ENCODE results near the gene CD81.

Gene CD81

GRCh38 chr11:2380807-2381350 lies 3.8 kb downstream of the CD81 start:
- ATAC-seq, result no peak

DNA sequence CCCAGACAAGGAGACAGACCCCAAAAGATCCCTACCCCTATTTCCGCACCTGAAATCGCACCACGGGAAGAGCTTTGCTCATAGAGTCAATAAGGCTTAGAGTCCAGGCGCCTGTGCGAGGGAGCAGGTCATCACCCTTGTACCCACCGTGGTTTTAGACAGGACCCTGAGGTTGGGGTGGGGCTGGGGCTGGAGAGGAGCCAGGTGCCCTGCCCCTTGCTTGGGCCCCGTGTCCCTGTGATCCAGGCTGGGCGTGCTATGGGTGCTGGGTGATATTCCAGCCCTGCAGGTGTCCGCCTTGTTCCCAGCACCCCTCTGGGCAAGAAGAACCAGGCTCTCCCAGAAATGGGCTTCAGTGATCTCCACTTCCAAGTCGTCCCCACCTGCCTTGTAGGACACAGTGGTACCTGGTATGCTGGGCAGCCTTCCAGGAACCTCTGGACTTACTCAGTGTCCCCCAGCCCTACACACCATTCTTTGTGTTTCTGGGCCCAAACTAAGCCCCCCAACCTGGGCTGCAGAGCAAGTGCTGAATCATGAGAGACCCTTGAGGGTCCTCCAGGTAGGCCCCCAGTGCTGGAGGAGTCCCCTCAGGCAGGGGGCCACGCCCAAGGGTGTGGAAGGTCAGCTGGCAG lies 4.5 kb downstream of the CD81 start:
- ATAC-seq, result no peak
- TF ChIP-seq, protein P1, sequence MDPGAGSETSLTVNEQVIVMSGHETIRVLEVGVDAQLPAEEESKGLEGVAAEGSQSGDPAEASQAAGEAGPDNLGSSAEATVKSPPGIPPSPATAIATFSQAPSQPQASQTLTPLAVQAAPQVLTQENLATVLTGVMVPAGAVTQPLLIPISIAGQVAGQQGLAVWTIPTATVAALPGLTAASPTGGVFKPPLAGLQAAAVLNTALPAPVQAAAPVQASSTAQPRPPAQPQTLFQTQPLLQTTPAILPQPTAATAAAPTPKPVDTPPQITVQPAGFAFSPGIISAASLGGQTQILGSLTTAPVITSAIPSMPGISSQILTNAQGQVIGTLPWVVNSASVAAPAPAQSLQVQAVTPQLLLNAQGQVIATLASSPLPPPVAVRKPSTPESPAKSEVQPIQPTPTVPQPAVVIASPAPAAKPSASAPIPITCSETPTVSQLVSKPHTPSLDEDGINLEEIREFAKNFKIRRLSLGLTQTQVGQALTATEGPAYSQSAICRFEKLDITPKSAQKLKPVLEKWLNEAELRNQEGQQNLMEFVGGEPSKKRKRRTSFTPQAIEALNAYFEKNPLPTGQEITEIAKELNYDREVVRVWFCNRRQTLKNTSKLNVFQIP (CRISPR knock-in tag; IDR thresholded peaks at IDR 0.05; ENCODE audit: borderline replicate concordance, low read depth), result no peak
- no peak for TF ChIP-seq CSDC2 (CRISPR knock-in tag; IDR thresholded peaks at IDR 0.05)
- TF ChIP-seq, protein P2, sequence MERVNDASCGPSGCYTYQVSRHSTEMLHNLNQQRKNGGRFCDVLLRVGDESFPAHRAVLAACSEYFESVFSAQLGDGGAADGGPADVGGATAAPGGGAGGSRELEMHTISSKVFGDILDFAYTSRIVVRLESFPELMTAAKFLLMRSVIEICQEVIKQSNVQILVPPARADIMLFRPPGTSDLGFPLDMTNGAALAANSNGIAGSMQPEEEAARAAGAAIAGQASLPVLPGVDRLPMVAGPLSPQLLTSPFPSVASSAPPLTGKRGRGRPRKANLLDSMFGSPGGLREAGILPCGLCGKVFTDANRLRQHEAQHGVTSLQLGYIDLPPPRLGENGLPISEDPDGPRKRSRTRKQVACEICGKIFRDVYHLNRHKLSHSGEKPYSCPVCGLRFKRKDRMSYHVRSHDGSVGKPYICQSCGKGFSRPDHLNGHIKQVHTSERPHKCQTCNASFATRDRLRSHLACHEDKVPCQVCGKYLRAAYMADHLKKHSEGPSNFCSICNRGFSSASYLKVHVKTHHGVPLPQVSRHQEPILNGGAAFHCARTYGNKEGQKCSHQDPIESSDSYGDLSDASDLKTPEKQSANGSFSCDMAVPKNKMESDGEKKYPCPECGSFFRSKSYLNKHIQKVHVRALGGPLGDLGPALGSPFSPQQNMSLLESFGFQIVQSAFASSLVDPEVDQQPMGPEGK (CRISPR knock-in tag; IDR thresholded peaks at IDR 0.05; ENCODE audit: borderline replicate concordance), result no peak
- no peak for TF ChIP-seq ZC3H10 (CRISPR knock-in tag; IDR thresholded peaks at IDR 0.05)
- no peak for TF ChIP-seq PPARA (CRISPR knock-in tag; IDR thresholded peaks at IDR 0.05; ENCODE audit: borderline replicate concordance)
- no peak for TF ChIP-seq ZFP30 (CRISPR knock-in tag; IDR thresholded peaks at IDR 0.05)
- TF ChIP-seq TCF4 (CRISPR knock-in tag; IDR thresholded peaks at IDR 0.05; ENCODE audit: borderline replicate concordance), result no peak
- no peak for TF ChIP-seq ZNF565 (CRISPR knock-in tag; conservative IDR thresholded peaks at IDR 0.05; ENCODE audit: low read depth)
- no peak for TF ChIP-seq ESRRG (CRISPR knock-in tag; IDR thresholded peaks at IDR 0.05)
- TF ChIP-seq, protein P3, sequence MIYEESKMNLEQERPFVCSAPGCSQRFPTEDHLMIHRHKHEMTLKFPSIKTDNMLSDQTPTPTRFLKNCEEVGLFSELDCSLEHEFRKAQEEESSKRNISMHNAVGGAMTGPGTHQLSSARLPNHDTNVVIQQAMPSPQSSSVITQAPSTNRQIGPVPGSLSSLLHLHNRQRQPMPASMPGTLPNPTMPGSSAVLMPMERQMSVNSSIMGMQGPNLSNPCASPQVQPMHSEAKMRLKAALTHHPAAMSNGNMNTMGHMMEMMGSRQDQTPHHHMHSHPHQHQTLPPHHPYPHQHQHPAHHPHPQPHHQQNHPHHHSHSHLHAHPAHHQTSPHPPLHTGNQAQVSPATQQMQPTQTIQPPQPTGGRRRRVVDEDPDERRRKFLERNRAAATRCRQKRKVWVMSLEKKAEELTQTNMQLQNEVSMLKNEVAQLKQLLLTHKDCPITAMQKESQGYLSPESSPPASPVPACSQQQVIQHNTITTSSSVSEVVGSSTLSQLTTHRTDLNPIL (CRISPR knock-in tag; IDR thresholded peaks at IDR 0.05; ENCODE audit: low read depth), result no peak
- no peak for TF ChIP-seq OSR1 (CRISPR knock-in tag; IDR thresholded peaks at IDR 0.05)
- no peak for TF ChIP-seq BACH2 (CRISPR knock-in tag; IDR thresholded peaks at IDR 0.05; ENCODE audit: borderline replicate concordance)
- no peak for TF ChIP-seq ZNF8 (CRISPR knock-in tag; IDR thresholded peaks at IDR 0.05)
- TF ChIP-seq GLIS3 (CRISPR knock-in tag; IDR thresholded peaks at IDR 0.05), result no peak
- no peak for TF ChIP-seq TOX (CRISPR knock-in tag; IDR thresholded peaks at IDR 0.05; ENCODE audit: borderline replicate concordance)
- TF ChIP-seq ZNF70 (CRISPR knock-in tag; IDR thresholded peaks at IDR 0.05), result no peak
- TF ChIP-seq, protein P4, sequence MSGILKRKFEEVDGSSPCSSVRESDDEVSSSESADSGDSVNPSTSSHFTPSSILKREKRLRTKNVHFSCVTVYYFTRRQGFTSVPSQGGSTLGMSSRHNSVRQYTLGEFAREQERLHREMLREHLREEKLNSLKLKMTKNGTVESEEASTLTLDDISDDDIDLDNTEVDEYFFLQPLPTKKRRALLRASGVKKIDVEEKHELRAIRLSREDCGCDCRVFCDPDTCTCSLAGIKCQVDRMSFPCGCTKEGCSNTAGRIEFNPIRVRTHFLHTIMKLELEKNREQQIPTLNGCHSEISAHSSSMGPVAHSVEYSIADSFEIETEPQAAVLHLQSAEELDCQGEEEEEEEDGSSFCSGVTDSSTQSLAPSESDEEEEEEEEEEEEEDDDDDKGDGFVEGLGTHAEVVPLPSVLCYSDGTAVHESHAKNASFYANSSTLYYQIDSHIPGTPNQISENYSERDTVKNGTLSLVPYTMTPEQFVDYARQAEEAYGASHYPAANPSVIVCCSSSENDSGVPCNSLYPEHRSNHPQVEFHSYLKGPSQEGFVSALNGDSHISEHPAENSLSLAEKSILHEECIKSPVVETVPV (CRISPR knock-in tag; IDR thresholded peaks at IDR 0.05), result no peak
- TF ChIP-seq, protein P5, sequence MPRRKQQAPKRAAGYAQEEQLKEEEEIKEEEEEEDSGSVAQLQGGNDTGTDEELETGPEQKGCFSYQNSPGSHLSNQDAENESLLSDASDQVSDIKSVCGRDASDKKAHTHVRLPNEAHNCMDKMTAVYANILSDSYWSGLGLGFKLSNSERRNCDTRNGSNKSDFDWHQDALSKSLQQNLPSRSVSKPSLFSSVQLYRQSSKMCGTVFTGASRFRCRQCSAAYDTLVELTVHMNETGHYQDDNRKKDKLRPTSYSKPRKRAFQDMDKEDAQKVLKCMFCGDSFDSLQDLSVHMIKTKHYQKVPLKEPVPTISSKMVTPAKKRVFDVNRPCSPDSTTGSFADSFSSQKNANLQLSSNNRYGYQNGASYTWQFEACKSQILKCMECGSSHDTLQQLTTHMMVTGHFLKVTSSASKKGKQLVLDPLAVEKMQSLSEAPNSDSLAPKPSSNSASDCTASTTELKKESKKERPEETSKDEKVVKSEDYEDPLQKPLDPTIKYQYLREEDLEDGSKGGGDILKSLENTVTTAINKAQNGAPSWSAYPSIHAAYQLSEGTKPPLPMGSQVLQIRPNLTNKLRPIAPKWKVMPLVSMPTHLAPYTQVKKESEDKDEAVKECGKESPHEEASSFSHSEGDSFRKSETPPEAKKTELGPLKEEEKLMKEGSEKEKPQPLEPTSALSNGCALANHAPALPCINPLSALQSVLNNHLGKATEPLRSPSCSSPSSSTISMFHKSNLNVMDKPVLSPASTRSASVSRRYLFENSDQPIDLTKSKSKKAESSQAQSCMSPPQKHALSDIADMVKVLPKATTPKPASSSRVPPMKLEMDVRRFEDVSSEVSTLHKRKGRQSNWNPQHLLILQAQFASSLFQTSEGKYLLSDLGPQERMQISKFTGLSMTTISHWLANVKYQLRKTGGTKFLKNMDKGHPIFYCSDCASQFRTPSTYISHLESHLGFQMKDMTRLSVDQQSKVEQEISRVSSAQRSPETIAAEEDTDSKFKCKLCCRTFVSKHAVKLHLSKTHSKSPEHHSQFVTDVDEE (CRISPR knock-in tag; IDR thresholded peaks at IDR 0.05), result no peak
- no peak for TF ChIP-seq ZFP3 (CRISPR knock-in tag; IDR thresholded peaks at IDR 0.05)
- no peak for TF ChIP-seq ISL1 (CRISPR knock-in tag; IDR thresholded peaks at IDR 0.05)

More at GRCh38 chr11:2380807-2381350, 3.8 kb downstream of the CD81 start:
- TF ChIP-seq RARB (CRISPR knock-in tag; IDR thresholded peaks at IDR 0.05), result no peak
- no peak for TF ChIP-seq ESRRG (CRISPR knock-in tag; IDR thresholded peaks at IDR 0.05)
- no peak for TF ChIP-seq GLIS3 (CRISPR knock-in tag; IDR thresholded peaks at IDR 0.05)
- TF ChIP-seq ZC3H10 (CRISPR knock-in tag; IDR thresholded peaks at IDR 0.05), result no peak
- no peak for TF ChIP-seq ZNF70 (CRISPR knock-in tag; IDR thresholded peaks at IDR 0.05)
- TF ChIP-seq ZFP3 (CRISPR knock-in tag; IDR thresholded peaks at IDR 0.05), result no peak
- TF ChIP-seq OSR1 (CRISPR knock-in tag; IDR thresholded peaks at IDR 0.05), result no peak
- TF ChIP-seq TOX (CRISPR knock-in tag; IDR thresholded peaks at IDR 0.05; ENCODE audit: borderline replicate concordance), result no peak
- TF ChIP-seq TCF4 (CRISPR knock-in tag; IDR thresholded peaks at IDR 0.05; ENCODE audit: borderline replicate concordance), result no peak
